VCaP (cell line): Measurements from ENCODE around the gene EHD3.

Experiments
- H3K27ac ChIP-seq: fragments of 450-650 bp; 2 replicates; pipeline ENCODE4 v1.5.1; 2017
- CTCF ChIP-seq: fragments of 450-650 bp; conservative IDR thresholded peaks from 2 replicates; pipeline ENCODE4 v1.5.1; 2017; ENCODE audit warnings: mild to moderate bottlenecking, moderate library complexity

EHD3 gene

GRCh38 chr2:31221544-31221943 lies 12.4 kb upstream of the EHD3 start:
- no peak for TF ChIP-seq CTCF
- peak overlapping the region; percentile 69 for H3K27ac ChIP-seq

GRCh38 chr2:31222071-31222470 lies 11.9 kb upstream of the EHD3 start:
- no peak for TF ChIP-seq CTCF
- peak overlapping the region; percentile 69 for H3K27ac ChIP-seq

- no peak overlapping the region; the same call in 1 of the 2 replicates for H3K27ac ChIP-seq
These were observed 10.9 kb upstream of the EHD3 start for GRCh38 chr2:31223026-31223425.

GRCh38 chr2:31223749-31224148 lies 10.2 kb upstream of the EHD3 start:
- no peak overlapping the region; the same call in 1 of the 2 replicates for H3K27ac ChIP-seq
- no peak for TF ChIP-seq CTCF

More at GRCh38 chr2:31223026-31223425, 10.9 kb upstream of the EHD3 start:
- no peak for TF ChIP-seq CTCF

- TF ChIP-seq CTCF: no peak
- peak overlapping the region; percentile 27; the same call in 1 of the 2 replicates for H3K27ac ChIP-seq
These were observed 7.7 kb upstream of the EHD3 start for GRCh38 chr2:31226266-31226665.

GRCh38 chr2:31227110-31227509 lies 6.8 kb upstream of the EHD3 start:
- TF ChIP-seq CTCF: no peak
- peak overlapping the region; percentile 27; the same call in 1 of the 2 replicates for H3K27ac ChIP-seq

GRCh38 chr2:31227711-31228125 lies 6.2 kb upstream of the EHD3 start:
- no peak for TF ChIP-seq CTCF
- H3K27ac ChIP-seq: peak overlapping the region; percentile 27; the same call in 1 of the 2 replicates
